ENCODE data around the gene SPTSSA.

GRCh38 chr14:34488528-34488927 lies 26.5 kb upstream of the SPTSSA start:
- TF ChIP-seq CTCF (IDR thresholded peaks at IDR 0.05; ENCODE audit: insufficient read depth, low read depth, low read length) (no peak), EZH2 (IDR thresholded peaks at IDR 0.05; ENCODE audit: insufficient read depth, low read length) (no peak)

Data from astrocyte (in vitro differentiated cells and primary cell).